HG03571 (cell line): Measurements from ENCODE around the gene NELFA.

Experiments used
- ATAC-seq: cut with Tn5 transposase; IDR thresholded peaks from one replicate; pipeline ENCODE4 v1.9.1; 2021; ENCODE audit not compliant: unreplicated experiment

Gene NELFA

GRCh38 chr4:2008921-2009650 is at the start of gene NELFA:
TSS of gene NELFA (minus strand) at chr4:2008974. CDS start at chr4:2008959, 15 bp downstream.
- peak; percentile 81 for ATAC-seq

DNA sequence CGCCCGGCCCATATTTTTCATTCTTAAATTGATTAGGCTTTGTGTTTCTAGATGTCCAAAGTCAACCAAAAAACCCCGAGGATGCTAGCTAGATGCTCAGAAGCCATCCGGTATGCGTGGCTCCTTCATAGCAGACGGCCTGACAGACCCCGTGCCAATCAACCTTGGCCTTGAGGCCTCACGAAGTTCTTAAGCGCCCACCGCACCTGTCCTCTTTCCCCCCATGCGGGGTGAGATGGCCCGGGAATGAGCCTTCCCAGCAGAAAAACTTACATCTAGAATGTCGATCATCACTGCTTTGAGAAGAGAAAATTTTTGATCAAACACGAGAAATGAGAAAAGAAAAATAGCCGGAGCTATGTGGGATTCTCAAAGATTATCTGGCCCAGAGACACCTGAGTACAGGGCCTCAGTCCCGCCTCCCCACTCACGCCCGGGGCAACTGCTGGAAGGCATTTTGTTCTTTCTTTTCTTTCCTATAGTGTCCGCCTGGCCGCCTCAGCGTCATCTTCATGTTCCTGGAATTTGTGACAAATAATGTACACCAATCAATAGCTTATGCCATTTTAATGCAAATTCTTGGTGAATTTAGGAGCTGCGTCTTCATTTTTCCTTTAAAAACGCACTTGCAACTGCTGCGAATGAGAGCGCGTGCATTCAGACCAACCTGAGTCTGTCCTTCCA is 48.8 kb upstream of the NELFA start:
- no peak for ATAC-seq

DNA sequence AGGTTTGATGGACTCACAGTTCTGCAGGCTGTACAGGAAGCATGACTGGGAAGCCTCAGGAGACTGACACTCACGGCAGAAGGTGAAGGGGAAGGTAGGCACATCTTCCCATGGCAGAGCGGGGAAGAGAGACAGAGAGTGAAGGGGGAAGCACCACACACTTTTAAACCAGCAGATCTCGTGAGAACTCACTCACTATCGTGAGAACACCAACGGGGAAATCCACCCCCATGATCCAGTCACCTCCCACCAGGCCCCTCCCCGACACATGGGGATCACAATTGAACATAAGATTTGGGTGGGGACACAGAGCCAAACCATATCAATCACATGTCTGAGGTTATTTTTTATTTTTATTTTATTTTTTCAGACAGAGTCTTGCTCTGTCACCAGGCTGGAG is 45.4 kb upstream of the NELFA start:
- ATAC-seq: no peak

- ATAC-seq: no peak
Measured at GRCh38 chr4:2051086-2051485, 42.3 kb upstream of the NELFA start.

- ATAC-seq: no peak
Measured at GRCh38 chr4:2049811-2050210, 41.0 kb upstream of the NELFA start.

DNA sequence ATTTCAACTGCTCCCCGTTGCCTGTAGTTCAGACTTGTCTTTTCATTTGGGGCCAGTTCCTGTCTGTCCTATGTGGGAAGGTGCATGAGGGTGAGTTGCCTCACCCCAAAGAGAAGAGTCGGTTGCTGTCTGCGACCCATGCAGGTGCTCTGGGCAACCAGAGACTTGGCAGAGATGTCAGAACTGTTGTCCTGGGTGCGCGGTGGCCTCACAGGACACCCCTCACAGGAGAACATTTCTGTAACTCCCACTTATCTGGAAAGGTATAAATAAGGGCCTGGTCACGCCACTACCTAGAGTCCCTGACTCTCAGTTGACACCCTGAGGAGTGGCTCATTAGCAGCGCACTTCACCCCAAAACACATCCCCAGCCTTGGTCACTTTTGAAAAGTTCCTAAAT is 40.6 kb upstream of the NELFA start:
- no peak for ATAC-seq

DNA sequence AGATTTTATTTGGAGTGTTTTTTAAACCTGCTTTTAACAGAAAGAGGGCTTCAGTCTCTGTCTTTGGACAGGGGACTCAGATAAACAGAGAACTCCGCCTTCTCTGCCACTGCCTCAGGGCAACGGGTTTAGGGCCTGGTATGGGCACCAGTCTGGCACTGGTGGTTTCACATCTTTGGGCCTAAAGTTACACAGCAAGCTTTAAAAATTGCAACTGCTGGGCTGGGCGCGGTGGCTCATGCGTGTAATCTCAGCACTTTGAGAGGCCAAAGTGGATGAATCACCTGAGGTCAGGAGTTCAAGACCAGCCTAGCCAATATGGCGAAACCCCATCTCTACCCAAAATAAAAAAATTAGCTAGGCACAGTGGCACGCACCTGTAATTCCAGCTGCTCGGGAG is 40.1 kb upstream of the NELFA start:
- no peak for ATAC-seq

GRCh38 chr4:2047781-2048581 is 39.2 kb upstream of the NELFA start:
- ATAC-seq: no peak

DNA sequence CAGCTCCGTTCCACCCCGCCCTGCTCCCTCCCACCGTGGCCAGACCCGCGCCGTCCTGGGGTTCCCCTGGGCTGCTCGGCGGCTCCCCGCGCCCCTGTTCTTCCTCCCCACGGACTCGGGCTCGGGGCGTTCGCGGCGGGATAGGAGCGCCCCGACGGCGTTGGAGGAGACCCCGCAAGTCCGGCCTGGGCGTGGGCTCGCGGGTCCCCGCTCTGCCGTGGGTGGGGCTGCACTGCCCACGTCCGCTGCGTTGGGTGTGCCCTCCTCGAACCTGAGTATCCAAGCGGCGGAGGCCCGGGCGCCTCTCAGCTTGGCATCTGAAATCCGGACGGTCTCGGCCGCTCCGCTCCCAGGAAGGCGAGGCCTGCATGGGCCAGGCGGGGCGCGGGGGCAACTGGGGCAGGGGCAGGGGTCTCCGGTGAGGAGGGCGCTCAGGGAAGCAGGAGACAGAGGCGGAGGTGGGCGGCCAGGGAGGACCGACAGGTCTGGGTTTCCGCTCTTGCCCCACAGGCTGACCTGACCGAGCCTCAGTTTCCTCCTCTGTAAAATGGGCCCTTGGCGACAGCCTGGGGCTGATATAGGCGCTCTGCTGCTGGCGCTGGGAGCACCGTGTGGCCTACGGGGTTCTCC is 38.4 kb upstream of the NELFA start:
- no peak for ATAC-seq

DNA sequence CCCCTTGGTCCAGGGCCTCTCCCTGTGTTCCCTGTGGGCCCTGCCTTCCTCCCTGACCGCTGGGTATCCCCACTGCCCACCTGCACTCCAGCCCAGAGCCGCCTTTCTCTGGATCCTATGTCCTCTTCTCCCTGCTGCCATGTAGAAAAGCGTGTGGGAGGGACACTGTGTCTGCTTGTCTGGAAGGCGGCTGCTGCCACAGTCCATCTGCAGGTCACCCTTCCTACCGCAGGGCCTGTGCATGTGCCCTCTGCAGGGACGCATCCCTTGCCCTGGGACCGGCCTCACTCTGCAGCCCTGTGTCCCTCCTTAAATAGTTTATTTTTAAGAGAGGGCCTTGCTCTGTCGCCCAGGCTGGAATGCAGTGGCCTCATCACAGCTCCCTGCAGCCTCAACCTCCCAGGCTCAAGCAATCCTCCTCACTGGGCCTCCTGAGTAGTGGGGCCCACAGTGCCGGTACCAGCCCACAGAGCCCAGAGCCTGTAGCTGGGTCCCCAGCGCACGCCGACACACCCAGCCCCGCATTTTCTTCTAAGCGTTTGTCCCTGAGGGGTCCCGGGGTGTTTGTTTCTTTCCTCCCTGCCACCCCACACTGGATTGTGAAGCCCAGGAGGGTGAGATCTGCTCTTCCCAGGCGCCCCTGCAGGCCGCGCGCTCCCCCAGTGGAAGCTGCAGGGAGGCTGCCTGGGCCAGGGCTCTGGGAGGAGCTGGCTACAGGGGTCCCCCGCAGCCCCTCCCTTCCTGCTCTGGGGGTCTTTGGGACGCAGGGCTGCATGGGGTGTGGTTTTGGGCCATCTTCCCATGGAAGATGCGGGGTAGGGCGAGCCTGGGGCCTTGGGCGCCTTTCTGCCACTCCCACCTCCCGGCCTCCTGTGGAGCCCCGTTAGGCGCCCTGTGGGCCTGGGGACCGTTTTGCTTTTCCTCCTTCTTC is 37.5 kb upstream of the NELFA start:
- no peak for ATAC-seq

- ATAC-seq: no peak
Measured at GRCh38 chr4:2045518-2045951, 36.8 kb upstream of the NELFA start.

- no peak for ATAC-seq
Measured at GRCh38 chr4:2044542-2045517, 36.1 kb upstream of the NELFA start.

DNA sequence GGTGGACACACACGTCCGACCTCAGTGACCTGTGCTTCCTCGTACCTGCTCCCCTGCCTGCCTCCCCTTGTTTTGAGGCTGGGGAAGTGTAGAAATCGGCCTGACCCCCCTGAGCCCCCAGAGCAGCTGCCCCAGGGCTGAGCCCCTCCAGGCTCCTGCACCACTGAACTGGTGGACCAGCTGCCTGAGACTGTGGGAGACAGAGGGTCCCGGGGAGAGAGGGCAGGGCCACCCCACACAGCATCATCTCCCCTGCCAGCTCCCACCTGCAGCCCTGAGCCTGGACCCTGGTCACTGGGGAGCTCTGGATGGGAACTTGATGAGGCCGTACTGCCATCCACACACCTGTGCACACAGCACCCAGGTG is 35.3 kb upstream of the NELFA start:
- ATAC-seq: no peak

- no peak for ATAC-seq
Measured at GRCh38 chr4:2043396-2044118, 34.8 kb upstream of the NELFA start.

- ATAC-seq: no peak
Measured at GRCh38 chr4:2042947-2043395, 34.2 kb upstream of the NELFA start.

GRCh38 chr4:2042204-2042946 is 33.6 kb upstream of the NELFA start:
- no peak for ATAC-seq

DNA sequence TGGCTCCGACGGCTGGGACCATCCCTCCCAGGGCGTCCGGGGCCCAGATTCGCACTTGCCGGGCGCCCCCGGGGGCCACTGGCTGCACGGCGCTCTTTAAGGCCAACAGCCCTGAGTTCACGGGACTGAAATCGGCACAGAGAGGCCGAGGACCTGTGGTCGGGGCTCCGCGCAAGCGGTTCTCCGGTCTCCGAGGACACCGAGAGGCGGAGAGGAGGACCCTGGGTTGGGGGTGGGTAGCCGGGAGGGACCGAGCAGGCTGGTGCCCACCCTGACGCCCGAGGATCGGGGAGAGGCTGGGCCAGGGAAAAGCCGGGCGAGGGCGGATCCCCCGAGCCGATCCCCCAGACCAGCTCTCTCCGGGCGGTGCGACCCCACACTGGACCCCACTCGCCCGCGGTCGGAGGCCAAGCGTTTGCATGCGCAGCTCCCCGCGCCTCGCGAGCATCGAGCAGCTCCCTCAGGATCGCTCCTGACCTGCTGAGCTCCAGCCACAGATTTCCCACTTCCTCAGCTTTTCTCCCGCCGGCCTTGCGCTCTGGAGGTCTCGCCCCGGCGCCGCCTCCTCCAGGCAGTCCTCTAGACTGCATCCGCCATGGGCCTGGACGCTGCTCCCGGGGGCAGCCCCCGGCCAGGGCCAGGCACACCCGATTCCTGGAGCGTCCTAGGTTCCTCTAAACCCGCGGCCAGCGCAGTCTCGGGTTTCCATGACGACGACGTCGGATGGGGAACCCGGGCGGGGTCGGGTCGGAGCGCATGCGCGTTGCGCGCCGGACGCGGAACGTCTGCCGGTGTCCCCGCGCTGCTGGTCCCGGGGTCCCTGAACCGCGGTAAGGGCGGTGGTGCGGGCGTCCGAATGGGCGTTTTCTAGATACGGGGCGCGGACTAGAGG is 32.7 kb upstream of the NELFA start:
- no peak for ATAC-seq
